H9 (cell line): ENCODE measurements around the gene KANSL3. TPM values are rescaled to one million over a fixed set of nuclear protein-coding genes. Genes with fewer than 3 reads are reported as not detected.

Experiments used
- DNase-seq: peaks from one replicate; pipeline ENCODE4 v3.0.0-alpha.2; 2017
- H2AFZ ChIP-seq: one replicate; pipeline ENCODE4 v1.6.1; 2013; ENCODE audit warnings: mild to moderate bottlenecking, low read length, control low read depth, moderate library complexity
- H2AK5ac ChIP-seq: 2 replicates; pipeline ENCODE4 v1.6.1; 2013; ENCODE audit warnings: low read length, control low read depth, mixed read lengths; ENCODE audit not compliant: insufficient read length
- H2BK120ac ChIP-seq: one replicate; pipeline ENCODE4 v1.6.1; 2013; ENCODE audit warnings: low read depth, mild to moderate bottlenecking, low read length, control low read depth, inconsistent platforms; ENCODE audit not compliant: poor library complexity, severe bottlenecking
- H2BK12ac ChIP-seq: 2 replicates; pipeline ENCODE4 v1.6.1; 2013; ENCODE audit warnings: low read length, control low read depth, mixed read lengths, low read depth; ENCODE audit not compliant: insufficient read length
- H2BK15ac ChIP-seq: 2 replicates; pipeline ENCODE4 v1.6.1; 2013; ENCODE audit warnings: low read depth, low read length, control low read depth
- H2BK20ac ChIP-seq: one replicate; pipeline ENCODE4 v1.6.1; 2013; ENCODE audit warnings: low read depth, mild to moderate bottlenecking, low read length, control low read depth, inconsistent platforms; ENCODE audit not compliant: poor library complexity, severe bottlenecking
- H2BK5ac ChIP-seq: 2 replicates; pipeline ENCODE4 v1.6.1; 2013; ENCODE audit warnings: low read length, control low read depth, mixed read lengths; ENCODE audit not compliant: insufficient read length
- H3K14ac ChIP-seq: 2 replicates; pipeline ENCODE4 v1.6.1; 2013; ENCODE audit warnings: low read length, control low read depth; ENCODE audit not compliant: insufficient read depth
- H3K18ac ChIP-seq: 2 replicates; pipeline ENCODE4 v1.6.1; 2013; ENCODE audit warnings: low read depth, mild to moderate bottlenecking, mixed read lengths, low read length, control low read depth; ENCODE audit not compliant: insufficient read length
- H3K23ac ChIP-seq: 2 replicates; pipeline ENCODE4 v1.6.1; 2013; ENCODE audit warnings: low read length, control low read depth, mixed read lengths, low read depth; ENCODE audit not compliant: insufficient read length
- H3K23me2 ChIP-seq: 2 replicates; pipeline ENCODE4 v1.6.1; 2013; ENCODE audit warnings: low read depth, mild to moderate bottlenecking, mixed read lengths, low read length, control low read depth; ENCODE audit not compliant: insufficient read length, poor library complexity, severe bottlenecking
- H3K27ac ChIP-seq: 2 replicates; pipeline ENCODE4 v1.5.1; 2013; ENCODE audit warnings: low read length, control low read depth, mixed read lengths, low read depth; ENCODE audit not compliant: insufficient read length
- H3K27me3 ChIP-seq: 2 replicates; pipeline ENCODE4 v1.6.1; 2013; ENCODE audit warnings: low read length, control low read depth, inconsistent platforms; ENCODE audit not compliant: insufficient read depth
- H3K4ac ChIP-seq: 2 replicates; pipeline ENCODE4 v1.6.1; 2013; ENCODE audit warnings: low read depth, mild to moderate bottlenecking, control low read depth, inconsistent platforms, low read length, moderate library complexity
- H3K4me1 ChIP-seq: 2 replicates; pipeline ENCODE4 v1.6.1; 2013; ENCODE audit warnings: low read length, control low read depth, inconsistent platforms; ENCODE audit not compliant: insufficient read depth
- H3K4me2 ChIP-seq: 2 replicates; pipeline ENCODE4 v1.6.1; 2013; ENCODE audit warnings: low read length, control low read depth, mixed read lengths; ENCODE audit not compliant: insufficient read length, insufficient read depth
- H3K56ac ChIP-seq: 2 replicates; pipeline ENCODE4 v1.6.1; 2013; ENCODE audit warnings: low read depth, mild to moderate bottlenecking, mixed read lengths, low read length, control low read depth; ENCODE audit not compliant: insufficient read length
- H3K79me1 ChIP-seq: 2 replicates; pipeline ENCODE4 v1.6.1; 2013; ENCODE audit warnings: low read depth, mild to moderate bottlenecking, moderate library complexity, low read length, control low read depth, inconsistent platforms; ENCODE audit not compliant: insufficient read depth, poor library complexity, severe bottlenecking
- H3K79me2 ChIP-seq: 2 replicates; pipeline ENCODE4 v1.6.1; 2013; ENCODE audit warnings: low read length, control low read depth, inconsistent platforms; ENCODE audit not compliant: insufficient read depth
- H3K9ac ChIP-seq: 2 replicates; pipeline ENCODE4 v1.6.1; 2013; ENCODE audit warnings: low read length, control low read depth, mixed read lengths; ENCODE audit not compliant: insufficient read length; ENCODE audit errors: extremely low read depth
- H3K9me3 ChIP-seq: one replicate; pipeline ENCODE4 v1.6.1; 2013; ENCODE audit warnings: low read depth, low read length, inconsistent platforms; ENCODE audit not compliant: control insufficient read depth
- H3T11ph ChIP-seq: one replicate; pipeline ENCODE4 v1.6.1; 2013; ENCODE audit warnings: mild to moderate bottlenecking, low read length, control low read depth, inconsistent platforms
- H4K20me1 ChIP-seq: one replicate; pipeline ENCODE4 v1.6.1; 2013; ENCODE audit not compliant: control insufficient read depth, insufficient read length, insufficient read depth
- H4K5ac ChIP-seq: 2 replicates; pipeline ENCODE4 v1.6.1; 2013; ENCODE audit warnings: low read depth, mild to moderate bottlenecking, mixed read lengths, low read length, control low read depth; ENCODE audit not compliant: insufficient read length
- H4K8ac ChIP-seq: replicated peaks from 2 replicates; pipeline ENCODE4 v1.6.1; 2013; ENCODE audit warnings: low read length, control low read depth, mixed read lengths, low read depth; ENCODE audit not compliant: insufficient read length
- H4K91ac ChIP-seq: 2 replicates; pipeline ENCODE4 v1.6.1; 2013; ENCODE audit warnings: low read depth, mild to moderate bottlenecking, moderate library complexity, mixed read lengths, low read length, control low read depth; ENCODE audit not compliant: insufficient read length
- H3K27ac Mint-ChIP-seq, 3 experiments: 2 replicates in 2 of 3; 3 replicates in 1 of 3; pipeline ENCODE4 v1.8.0; 2020 to 2021; ENCODE audit warnings: mixed read lengths in 3 of 3, mild to moderate bottlenecking in 1 of 3, moderate library complexity in 1 of 3
- H3K27me3 Mint-ChIP-seq: 2 replicates; pipeline ENCODE4 v1.8.0; 2021; ENCODE audit warnings: low read depth, mild to moderate bottlenecking, moderate library complexity, mixed read lengths
- H3K36me3 Mint-ChIP-seq, 3 experiments: 2 replicates in 2 of 3; 3 replicates in 1 of 3; pipeline ENCODE4 v1.8.0; 2020 to 2021; ENCODE audit warnings: low read depth in 3 of 3, mixed read lengths in 3 of 3; ENCODE audit not compliant: insufficient read depth in 1 of 3
- H3K4me1 Mint-ChIP-seq, 2 experiments: 2 replicates each; pipeline ENCODE4 v1.8.0; 2020; ENCODE audit warnings: mixed read lengths in 2 of 2
- H3K4me3 Mint-ChIP-seq, 2 experiments: 2 replicates in 1 of 2; 3 replicates in 1 of 2; pipeline ENCODE4 v1.8.0; 2020 to 2021; ENCODE audit warnings: mild to moderate bottlenecking in 2 of 2, mixed read lengths in 2 of 2, moderate library complexity in 1 of 2
- H3K9me3 Mint-ChIP-seq, 2 experiments: 2 replicates in 1 of 2; 3 replicates in 1 of 2; pipeline ENCODE4 v1.8.0; 2020; ENCODE audit warnings: mild to moderate bottlenecking in 2 of 2, mixed read lengths in 2 of 2, moderate library complexity in 1 of 2
- WGBS: extraction: QIAGEN DNeasy Blood & Tissue Kit; methylation state at CpG from one replicate; pipeline ENCODE4 v1.1.7; 2013; ENCODE audit warnings: missing lambda C conversion rate, low lambda C conversion rate, mixed read lengths; ENCODE audit not compliant: insufficient read length; ENCODE audit errors: extremely low coverage; 5-methylcytosine and 5-hydroxymethylcytosine counted together
- total RNA-seq: library from RNA; stranded (reverse); gene quantifications from 2 replicates; pipeline ENCODE4 v1.2.1, GENCODE V29; 2021
- TF ChIP-seq, protein P1 (sequence below): fragments of 200-600 bp; sonication (generic); conservative IDR thresholded peaks from 3 replicates; pipeline ENCODE4 v1.8.0; 2021; ENCODE audit warnings: antibody characterized with exemption, mild to moderate bottlenecking

Gene KANSL3
- total RNA-seq, 1 experiment from 2014 or later: 35.7 TPM

DNA sequence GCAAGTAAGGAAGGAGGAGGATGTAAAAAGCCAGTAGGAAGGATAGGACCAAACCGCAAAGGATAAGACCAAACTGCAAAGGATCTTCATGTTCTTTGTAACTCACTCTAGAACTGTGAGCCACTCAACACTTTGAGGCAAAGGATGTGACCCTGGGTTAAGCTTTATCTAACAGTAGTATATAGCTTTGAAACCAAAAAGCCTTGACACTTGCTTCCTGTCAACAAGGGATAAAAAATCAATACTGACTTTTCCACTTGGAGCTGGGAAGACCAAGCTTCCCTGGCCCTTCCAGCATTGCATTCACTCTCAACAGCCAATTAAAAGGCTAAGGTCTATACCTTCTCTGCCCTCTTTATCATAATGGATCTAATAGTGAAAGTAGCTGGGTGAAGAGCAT lies 22.0 kb downstream of the KANSL3 start:
- H2BK20ac ChIP-seq: no peak overlapping the region
- no peak overlapping the region for H4K5ac ChIP-seq
- H3K14ac ChIP-seq: no peak overlapping the region
- no peak overlapping the region for H3K4me2 ChIP-seq
- no peak overlapping the region for H2BK5ac ChIP-seq
- Mint-ChIP-seq H3K4me3 (no peak overlapping the region), H3K27ac (peak overlapping the region in 1 of 3 experiments; percentile 1; a peak in 1 of 7 replicates), H3K4me1 (no peaks in the 10 kb centered on the region), H3K9me3 (no peaks in the 10 kb centered on the region), H3K36me3 (peaks cover 21 to 70% (median 57%) of the 10 kb centered on the region in 3 experiments; a peak in 6 of 7 replicates), H3K27me3 (no peaks in the 10 kb centered on the region)
- DNase-seq: no peak
- H4K8ac ChIP-seq: no peak overlapping the region
- H2BK12ac ChIP-seq: no peak overlapping the region
- no peak overlapping the region for H3K56ac ChIP-seq
- no peak overlapping the region for H2BK120ac ChIP-seq
- H3K79me1 ChIP-seq: no peaks in the 10 kb centered on the region
- H3K27me3 ChIP-seq: no peaks in the 10 kb centered on the region
- no peak overlapping the region for H2BK15ac ChIP-seq
- H4K91ac ChIP-seq: no peak overlapping the region
- no peak overlapping the region for H3K18ac ChIP-seq
- H3K9ac ChIP-seq: no peak overlapping the region
- no peaks in the 10 kb centered on the region for H4K20me1 ChIP-seq
- no peak overlapping the region for H2AK5ac ChIP-seq
- H2AFZ ChIP-seq: no peak overlapping the region
- H3K27ac ChIP-seq: no peak overlapping the region
- H3K23me2 ChIP-seq: no peaks in the 10 kb centered on the region
- H3K4me1 ChIP-seq: no peaks in the 10 kb centered on the region
- no peak overlapping the region for H3K23ac ChIP-seq
- H3T11ph ChIP-seq: no peak overlapping the region
- H3K79me2 ChIP-seq: no peaks in the 10 kb centered on the region
- TF ChIP-seq, protein P1, sequence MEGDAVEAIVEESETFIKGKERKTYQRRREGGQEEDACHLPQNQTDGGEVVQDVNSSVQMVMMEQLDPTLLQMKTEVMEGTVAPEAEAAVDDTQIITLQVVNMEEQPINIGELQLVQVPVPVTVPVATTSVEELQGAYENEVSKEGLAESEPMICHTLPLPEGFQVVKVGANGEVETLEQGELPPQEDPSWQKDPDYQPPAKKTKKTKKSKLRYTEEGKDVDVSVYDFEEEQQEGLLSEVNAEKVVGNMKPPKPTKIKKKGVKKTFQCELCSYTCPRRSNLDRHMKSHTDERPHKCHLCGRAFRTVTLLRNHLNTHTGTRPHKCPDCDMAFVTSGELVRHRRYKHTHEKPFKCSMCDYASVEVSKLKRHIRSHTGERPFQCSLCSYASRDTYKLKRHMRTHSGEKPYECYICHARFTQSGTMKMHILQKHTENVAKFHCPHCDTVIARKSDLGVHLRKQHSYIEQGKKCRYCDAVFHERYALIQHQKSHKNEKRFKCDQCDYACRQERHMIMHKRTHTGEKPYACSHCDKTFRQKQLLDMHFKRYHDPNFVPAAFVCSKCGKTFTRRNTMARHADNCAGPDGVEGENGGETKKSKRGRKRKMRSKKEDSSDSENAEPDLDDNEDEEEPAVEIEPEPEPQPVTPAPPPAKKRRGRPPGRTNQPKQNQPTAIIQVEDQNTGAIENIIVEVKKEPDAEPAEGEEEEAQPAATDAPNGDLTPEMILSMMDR: no peak
- WGBS: no CpG with 5 or more reads among the region's 1 CpG
- H3K9me3 ChIP-seq: no peaks in the 10 kb centered on the region
- H3K4ac ChIP-seq: no peak overlapping the region
